HTERT RPE-1 (cell line): ENCODE measurements around the gene PKNOX2.

Experiments
- in situ Hi-C: fragments of 300-500 bp; cut with MboI; formaldehyde crosslinking; loops from 4 replicates; pipeline ENCODE4 v1.14.3; 2020; ENCODE audit warnings: low sequenced_read_pairs

Gene PKNOX2

DNA sequence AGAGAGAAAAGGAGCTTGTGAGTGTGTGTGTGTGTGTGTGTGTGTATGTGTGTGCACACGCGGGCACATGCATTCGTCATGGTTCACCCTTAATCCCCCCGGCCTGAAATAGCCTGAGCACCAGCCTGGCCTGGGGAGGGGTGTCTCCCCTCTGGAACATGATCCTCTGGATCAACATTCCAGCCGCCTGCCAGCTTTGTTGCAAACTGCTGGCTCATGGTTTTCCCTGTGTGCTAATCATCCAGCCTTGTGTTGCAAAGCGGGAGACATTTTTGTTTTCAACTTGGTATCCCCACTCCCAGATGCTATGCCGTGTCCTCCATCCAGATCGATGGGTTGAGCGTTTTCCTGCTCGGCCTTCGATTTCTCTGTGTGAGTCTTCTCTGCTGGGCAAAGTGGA lies 237.2 kb downstream of the PKNOX2 start:
- in situ Hi-C loops = no loop called here

DNA sequence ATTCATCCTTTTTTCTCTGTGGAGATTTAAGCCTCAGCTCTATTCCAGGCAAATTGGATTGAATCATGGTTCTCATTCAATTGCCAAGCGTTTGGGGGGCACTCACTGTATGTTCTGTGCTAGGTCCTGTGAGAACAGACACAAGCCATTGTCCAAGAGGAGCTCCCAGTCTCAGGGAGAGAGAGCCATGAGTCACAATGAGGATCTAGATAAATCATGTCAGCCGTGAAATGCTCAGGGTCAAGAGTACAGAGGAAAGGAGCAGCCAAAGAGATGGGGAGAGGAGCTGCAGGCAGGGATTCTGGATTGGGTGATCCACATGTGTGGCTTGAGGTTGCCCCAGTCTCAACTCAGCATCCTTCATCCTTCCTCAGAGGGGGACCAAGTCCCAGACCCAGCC lies 237.9 kb downstream of the PKNOX2 start:
- in situ Hi-C loops = no loop called here

DNA sequence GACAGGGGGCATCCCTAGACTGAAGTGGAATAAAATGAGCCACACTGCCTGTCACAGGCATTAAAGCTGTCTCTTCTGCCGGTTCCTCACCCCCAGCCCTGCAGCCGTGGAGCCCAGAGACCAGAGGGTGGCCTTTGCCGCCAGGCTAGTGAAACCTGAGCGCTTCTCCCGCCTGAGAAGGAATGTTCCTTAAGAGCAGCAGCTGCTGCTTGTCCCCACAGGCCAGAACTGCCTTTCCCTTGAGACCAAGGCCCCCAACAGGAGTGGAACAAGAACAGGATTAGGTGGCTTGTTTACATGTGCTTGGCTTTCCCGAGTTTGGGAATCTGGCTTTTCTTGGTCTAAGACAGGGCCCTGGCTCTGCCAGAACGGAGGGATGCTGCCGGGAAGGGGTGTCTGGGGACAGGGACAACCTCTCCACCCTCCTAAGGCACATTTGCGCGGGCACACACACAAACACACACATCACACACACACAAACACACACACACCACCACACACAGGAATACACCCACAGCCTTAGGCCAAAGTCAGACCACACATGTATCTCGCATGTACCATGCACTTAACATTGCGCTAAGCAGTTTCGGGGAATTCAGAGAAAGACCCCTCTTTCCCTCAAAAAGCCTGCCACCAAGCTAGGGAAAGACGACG lies 239.7 kb downstream of the PKNOX2 start:
- in situ Hi-C loops = no loop called here

DNA sequence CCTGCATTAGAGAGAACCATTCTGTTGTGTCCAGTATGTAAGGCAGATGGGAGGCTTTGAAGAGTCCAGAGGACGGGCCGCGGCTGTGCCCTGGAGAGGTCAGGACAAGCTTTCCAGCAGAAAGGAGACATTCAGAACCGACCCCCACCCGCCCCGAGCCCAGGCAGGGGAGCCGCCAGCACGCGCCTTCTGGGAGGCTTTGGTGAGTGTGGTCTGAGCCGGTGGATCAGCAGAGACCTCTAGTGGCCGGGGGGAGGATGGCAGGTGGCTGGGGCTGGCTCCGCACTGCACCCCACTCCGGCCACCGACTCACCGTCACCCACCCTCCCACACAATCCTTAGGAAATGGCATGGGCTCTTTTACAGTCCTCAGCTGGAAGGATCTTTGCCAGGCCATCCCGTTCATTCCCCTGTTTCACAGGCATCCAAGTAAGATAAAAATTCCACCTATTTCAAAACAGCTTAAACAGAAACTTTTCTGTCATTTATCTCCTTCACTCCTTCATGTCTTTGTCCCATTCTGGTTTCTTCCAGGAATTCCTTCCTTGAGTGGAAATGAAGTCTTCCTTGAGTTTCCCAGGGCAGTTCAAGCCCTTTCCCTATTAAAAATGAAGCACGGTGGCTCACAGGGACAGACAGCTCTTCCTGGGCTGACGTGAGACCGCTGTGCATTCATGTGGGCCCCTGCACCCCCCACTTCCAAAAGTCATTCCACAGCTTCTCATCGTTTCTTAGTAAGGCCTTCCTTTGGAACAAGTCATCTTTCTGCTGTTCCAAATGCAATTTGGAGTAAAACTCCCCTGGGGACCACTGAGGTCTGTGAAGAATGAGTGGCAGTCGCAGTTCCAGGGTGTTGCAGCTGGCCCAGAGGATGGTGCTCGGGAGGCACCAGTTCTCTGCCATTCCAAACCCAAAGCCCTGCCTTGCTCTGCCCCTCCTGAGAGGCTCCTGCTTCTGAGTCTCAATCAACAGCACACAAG lies 240.6 kb downstream of the PKNOX2 start:
- in situ Hi-C loops = no loop called here

DNA sequence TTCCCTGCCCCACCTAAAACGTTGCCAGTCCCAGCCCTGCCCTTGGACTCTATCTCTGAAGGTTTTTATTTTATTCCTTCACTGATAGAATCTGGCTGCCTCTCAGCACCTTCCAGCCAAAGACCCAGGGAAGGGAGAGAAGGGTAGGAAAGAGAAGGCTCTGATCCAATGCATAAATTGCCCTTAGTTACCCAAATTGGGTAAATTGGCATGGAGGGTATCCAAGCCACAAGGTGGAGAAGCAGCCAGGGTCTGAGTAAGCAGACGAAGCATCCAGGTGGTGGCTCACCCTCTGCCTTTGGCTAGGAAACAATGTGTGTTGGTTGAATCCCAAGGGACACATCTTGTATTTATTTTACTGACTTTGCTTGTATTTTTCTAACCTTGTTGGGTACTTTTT lies 242.5 kb downstream of the PKNOX2 start:
- in situ Hi-C loops = no loop called here

DNA sequence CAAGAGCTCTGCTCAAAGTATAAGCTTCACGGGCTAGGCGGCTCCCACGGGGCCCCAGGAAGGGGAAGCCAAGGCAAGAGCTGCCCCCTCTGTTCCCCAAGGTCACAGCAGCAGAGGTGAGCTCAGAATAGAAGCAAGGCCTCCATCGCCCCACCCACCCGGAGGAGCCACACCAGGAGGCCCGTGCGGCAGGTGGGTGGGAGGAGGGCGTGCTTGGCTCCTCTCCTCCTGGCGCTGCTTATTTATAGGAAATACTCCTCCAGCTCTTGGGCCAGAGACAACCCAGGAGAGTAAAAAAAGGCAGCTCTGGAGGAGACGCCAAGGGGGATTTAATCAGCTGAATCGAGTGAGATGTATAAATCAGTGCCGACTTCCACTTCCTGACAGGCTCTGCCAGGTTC lies 243.8 kb downstream of the PKNOX2 start:
- in situ Hi-C loops = no loop called here

DNA sequence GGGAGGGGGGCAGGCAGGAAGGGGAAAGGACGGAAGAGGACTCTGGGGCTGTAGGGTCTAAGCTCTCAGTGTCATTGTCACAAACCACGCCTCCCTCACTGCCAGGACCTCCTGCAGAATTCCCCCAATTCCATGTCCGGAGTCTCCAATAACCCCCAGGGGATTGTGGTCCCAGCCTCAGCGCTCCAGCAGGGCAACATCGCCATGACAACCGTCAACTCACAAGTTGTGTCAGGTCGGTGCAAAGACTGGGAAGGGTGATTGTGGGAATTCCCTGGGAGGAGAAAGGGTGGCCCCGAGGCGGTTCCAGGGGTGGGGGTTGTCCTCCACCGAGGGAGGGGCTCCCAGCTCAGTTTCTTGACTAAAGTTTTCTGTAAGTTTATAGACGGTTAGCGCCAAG lies 245.5 kb downstream of the PKNOX2 start:
- in situ Hi-C loops = no loop called here

DNA sequence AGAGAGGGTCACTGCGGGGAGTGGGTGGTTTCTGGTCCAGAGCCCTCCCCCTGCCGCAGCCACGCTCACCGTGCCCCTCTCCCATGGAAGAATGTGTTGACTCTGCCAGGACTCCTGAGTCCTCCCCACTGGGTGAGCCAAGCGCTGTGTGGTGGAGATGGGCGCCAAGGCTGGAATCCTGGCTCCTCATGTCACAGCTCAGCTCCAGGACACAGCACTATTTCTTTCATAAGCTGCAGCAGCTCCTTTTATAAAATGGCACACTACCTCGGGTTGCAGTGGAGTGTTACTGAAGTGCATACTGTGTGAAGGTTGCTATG lies 247.6 kb downstream of the PKNOX2 start:
- in situ Hi-C loops = no loop called here

DNA sequence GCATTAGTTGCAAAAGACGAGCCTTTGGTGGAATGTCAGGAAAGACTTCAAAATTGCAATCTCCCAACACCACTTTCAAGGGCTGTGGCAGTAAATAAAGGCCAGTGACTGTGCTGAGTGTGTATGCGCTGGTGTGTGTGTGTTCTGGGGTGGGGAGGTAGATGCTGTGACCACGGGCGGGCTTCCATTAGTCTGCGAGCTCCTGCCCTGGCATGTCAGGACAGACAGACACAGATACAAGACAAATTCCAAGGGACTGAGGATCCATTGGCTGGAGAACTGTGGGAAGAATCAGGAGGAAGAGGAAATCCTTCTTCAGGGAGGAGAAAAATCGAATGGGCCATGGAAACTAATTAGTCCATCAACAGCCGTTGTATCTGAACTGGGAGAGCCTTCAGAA lies 248.0 kb downstream of the PKNOX2 start:
- in situ Hi-C loops = no loop called here

DNA sequence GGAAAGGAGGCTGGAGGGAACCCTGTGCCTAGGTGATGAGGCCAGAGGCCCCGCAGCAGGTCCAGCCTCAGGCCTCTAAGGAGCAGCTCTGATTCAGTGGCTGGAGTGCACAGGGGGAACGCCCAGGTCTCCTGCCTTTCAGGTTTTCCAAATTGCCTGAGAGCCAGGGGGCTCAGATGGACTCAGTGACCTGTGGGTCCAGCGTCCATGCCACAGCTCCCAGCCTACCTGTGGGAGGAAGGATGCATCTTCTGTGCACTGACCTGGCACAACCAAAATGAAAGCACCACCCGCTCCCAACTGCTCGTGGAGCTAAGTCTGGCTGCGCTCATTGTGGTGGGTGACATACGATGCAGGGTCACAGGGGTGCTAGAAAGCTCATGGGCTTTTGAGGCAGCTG lies 248.7 kb downstream of the PKNOX2 start:
- in situ Hi-C loops = no loop called here

DNA sequence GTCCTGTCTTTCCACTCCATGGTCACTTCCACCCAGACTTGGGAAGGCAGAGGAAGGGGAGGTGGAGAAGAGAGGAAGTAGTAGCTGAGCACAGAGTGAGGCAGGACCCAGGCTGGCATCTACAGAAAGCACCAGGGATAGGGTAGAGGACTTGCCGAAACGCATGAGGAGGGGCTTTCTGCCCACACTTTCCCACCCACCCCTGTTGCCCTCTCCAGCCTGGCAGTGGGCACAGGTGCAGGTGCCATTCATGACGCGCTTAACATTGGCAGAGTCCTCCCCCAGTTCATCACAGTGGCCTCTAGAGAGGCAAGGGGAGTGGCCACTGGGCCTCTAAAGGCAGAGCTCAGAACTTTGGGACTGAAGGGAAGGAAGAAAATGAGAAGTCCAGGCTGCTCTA lies 249.6 kb downstream of the PKNOX2 start:
- in situ Hi-C loops = no loop called here

DNA sequence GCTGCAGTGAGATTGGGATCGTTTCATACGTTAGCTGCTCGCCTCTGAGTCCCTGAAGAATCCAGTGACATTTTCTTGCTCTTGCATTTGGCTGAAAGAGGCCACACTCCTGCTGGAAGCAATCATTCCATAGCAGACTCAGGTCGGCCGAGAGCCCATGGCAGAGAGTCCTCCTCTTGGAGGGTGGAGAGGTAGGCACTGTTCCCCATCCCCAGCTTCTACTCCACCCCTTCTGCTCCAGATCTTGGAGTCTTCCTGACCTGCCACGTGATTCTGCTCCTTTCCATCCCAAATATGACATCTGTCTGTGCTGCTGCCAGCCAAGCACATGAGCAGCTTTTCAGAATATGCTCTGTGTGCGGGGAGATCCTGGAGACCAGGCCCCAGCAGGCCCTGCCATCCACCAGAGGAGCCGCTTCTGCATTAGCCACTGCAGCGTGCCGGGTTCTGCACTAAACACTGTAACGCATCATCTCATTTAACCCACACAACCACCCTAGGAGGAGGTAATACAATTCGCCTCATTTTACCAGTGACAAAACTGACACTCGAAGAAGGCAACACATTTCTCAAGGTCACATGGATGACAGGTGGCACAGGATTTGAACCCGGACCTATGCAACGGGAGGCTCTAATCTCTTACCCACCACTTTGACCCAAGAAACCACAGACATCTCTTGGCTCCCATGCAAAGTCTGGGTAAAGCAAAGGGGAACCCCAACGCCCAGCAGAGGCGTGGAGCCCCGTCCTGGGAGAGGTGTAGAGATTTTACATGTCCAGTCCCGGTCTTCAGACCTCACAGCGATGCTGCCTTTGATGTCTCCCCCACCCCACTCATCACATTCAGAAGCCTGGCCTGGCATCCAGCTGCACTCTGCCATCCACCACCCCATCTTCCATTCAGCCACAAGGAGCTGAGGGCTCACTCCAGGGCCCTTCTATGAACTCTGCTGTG lies 252.7 kb downstream of the PKNOX2 start:
- in situ Hi-C loops = no loop called here

DNA sequence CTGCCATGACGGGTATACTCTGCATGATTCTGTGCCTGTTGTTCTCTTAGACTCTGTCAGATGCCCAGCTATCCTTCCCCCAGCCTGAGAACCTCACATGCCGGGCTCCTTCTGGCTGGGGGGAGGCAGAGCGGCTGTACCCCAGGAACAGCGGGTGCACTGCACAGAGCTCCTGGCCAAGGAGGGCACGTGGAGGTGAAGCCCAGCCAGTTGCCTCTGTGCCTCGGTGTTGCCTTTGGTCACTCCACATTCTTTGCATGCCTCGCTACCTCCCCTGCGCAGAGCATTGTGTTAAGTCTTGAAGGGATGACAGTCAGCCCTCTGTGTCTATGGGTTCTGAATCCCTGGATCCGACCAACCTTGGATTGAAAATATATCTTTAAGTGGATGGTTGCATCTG lies 253.8 kb downstream of the PKNOX2 start:
- in situ Hi-C loops = no loop called here

DNA sequence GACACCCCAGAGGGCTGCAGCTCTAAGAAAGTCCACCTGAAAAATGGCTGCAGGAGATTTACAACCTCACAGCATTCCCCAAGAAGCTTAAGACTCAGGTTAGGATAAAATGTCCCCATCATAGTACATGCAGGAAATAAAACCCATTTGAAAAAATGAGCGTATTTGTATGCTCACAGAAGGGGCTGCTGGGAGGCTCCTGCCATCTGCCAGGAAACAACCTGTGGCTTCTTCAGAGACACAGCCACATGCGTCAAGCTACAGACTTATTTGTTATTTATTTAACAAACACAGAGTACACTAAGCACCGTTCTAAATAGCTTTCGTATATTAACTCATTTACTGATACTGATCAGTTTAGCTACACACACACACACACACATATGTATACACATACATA lies 258.1 kb downstream of the PKNOX2 start:
- in situ Hi-C loops = no loop called here

DNA sequence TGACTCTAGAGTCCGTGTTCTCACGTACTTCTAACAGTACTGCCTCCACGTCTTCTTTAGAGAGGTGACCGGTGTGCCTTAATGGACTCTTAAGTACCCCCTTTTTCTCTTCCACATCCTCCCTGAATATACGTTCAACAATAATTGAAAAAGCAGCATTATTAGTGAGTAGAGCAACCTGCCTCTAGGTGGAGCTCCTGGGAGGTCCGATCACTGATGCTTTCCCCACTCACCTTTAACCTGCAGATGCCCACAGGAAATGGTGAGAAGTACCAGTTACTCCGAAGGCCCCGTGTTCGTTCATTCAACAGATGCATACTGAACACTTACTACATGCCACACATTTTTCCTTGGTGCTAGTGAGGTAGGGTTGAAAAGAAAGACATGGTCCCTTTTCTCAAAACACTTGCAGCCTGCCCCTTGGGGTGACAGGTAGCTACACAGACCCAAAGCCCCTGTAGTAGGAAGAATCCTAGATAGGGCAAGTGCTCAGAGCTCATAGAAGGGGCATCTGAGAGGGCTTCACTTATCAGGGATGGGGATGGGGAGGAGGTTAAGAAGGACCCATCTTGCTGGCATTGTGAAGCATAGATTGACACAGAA lies 258.8 kb downstream of the PKNOX2 start:
- in situ Hi-C loops = no loop called here

DNA sequence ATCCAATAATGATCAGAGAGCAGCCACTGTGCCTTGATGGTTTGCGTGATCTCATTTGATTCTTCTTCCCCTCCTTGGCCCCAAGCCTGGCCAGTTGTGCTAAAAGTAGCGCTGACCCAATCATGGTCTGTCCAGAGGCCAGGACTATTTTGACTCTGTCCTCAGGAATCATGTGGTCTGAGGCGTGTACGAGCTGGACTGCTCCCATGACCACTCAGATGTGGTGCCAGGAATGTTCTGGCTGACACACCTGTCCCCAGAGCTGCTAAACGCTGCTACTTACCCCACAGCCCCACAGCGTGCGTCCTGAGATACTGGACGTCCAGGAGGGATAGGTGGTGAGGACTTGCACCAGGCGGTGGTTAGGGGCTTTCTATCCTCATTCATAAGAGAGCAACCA lies 261.1 kb downstream of the PKNOX2 start:
- in situ Hi-C loops = no loop called here

DNA sequence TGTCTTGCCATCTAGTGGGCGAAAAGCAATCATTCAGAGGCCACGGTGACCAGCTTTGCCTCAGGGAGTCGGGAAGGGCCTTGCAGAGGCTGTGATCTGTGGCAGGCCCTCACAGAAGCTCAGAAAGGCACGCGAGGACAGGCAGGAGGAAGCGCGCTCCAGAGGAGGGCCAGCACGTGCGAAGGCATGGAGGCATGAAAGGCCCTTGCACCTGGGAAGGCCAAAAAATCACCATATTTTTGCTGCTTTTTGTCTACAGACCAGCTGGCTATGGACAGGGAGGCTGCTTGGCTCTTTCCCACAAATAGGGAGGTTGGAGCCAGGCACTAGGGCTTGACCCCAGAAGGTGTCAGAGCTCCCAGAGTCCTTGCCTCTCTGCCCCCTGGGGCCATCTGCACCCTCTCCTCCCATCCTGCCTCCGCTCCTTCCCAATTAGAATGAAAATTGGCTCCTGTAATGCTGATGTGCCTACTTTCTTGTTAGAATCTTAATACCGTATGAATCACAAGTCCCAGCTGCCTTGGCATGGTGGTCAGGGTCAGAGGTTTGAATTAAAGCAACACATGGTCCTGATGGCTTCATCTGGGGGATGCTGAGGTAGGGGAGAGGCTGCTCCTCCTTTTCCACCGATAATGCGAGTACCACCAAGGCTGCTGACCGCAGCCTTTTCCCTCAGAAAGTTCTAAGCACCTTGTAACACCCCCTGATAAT lies 262.4 kb downstream of the PKNOX2 start:
- in situ Hi-C loops = no loop called here

DNA sequence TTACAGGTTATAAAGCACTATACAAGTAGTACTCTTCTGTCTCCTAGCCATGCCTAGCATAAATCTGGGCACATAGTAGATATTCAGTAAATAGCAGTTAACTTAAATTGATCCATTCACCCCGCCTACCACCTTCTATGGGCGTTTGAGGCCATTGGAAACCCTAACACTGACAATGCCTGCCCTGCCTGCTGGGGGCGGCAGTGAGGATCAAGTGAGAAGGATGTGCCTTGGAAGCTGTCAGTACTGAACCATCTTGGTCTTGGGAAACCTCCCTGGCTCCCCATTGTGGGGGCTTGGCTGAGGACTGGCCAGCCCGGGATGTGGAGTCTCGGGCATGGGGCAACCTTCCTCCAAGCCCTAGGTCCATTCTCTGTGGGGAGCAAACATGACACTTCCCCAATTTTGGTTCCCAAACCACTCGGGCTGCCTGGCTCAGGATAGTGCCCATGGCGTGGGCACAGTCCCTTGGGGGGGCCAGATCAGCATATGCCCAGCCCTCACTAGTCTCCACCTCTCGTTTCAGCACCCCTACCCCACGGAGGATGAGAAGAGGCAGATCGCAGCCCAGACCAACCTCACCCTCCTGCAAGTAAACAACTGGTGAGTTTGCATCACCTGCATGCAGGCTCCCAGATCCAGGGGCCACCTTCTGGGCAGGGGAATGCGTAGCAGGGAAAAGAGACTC lies 264.1 kb downstream of the PKNOX2 start:
- in situ Hi-C loops = no loop called here

DNA sequence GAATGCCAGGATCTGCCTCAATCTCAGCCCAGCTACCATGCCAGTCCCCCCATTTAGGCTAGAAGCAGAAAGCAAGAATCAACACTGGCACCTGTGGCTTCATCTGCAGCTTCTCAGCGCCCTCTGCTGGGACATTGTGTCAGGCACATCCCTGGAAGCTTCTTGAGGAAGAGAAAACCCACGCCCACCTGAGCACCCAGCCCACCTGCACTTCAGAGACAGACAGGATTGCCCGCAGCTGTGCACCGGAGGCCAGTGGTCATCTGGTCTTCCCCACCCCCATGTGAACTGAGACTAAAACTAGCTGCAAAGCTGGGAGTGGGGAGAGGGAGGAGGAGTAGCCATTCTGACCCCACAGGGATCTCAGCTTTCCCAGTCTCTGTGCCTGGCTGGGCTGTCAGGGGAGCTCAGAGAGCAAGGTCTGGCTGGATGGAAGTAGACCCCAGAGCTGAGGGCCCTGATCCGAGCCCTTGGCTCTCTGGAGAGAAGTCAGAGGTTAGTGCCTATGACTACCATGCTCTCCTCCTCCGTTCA lies 264.7 kb downstream of the PKNOX2 start:
- in situ Hi-C loops = no loop called here
